Measurements from ENCODE around the gene ENPP6. TPM values are rescaled to one million over a fixed set of nuclear protein-coding genes. Genes with fewer than 3 reads are reported as not detected.

The ENPP6 gene
- total RNA-seq, 1 experiment from 2014 or later, result not detected

DNA sequence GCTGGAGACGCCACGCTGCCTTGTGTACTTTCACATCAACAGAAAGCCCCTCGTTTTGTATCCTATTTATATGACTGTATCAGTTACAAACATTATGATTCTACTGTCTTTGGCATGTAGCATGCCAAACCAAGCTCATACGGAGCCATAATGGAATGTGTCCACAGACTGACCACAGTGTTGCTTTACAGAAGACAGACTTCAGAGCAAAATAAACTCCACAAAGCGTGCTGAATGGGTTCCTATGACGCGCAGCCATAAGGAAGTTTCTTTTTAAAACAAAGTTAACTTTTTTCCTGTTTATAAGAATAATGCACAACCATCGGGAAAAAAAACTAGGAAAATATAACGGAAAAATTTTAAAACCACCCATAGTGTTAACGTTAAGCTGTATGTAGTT, 176.5 kb downstream of the ENPP6 start:
- POLR2A ChIA-PET (ENCODE audit: low non-redundant PET), result no interaction called here
- H3K9me3 ChIP-seq (ENCODE audit: low read depth, low read length, poor library complexity, severe bottlenecking), result peaks cover 11% of the 10 kb centered on the region
- intact Hi-C loops (cut with micrococcal nuclease; ENCODE audit: unreplicated experiment), result no loop called here
- H3K36me3 ChIP-seq (ENCODE audit: insufficient read depth, low read length, poor library complexity, severe bottlenecking), result no peaks in the 10 kb centered on the region
- no peak overlapping the region for H3K27ac ChIP-seq (ENCODE audit: low read depth, low read length, poor library complexity, severe bottlenecking)
- H3K4me1 ChIP-seq (ENCODE audit: insufficient read depth, low read length, poor library complexity, severe bottlenecking), result no peaks in the 10 kb centered on the region
- TF ChIP-seq, protein P1, sequence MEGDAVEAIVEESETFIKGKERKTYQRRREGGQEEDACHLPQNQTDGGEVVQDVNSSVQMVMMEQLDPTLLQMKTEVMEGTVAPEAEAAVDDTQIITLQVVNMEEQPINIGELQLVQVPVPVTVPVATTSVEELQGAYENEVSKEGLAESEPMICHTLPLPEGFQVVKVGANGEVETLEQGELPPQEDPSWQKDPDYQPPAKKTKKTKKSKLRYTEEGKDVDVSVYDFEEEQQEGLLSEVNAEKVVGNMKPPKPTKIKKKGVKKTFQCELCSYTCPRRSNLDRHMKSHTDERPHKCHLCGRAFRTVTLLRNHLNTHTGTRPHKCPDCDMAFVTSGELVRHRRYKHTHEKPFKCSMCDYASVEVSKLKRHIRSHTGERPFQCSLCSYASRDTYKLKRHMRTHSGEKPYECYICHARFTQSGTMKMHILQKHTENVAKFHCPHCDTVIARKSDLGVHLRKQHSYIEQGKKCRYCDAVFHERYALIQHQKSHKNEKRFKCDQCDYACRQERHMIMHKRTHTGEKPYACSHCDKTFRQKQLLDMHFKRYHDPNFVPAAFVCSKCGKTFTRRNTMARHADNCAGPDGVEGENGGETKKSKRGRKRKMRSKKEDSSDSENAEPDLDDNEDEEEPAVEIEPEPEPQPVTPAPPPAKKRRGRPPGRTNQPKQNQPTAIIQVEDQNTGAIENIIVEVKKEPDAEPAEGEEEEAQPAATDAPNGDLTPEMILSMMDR (conservative IDR thresholded peaks at IDR 0.05; ENCODE audit: low read depth, low read length), result no peak
- no peak for TF ChIP-seq EZH2 (IDR thresholded peaks at IDR 0.05; ENCODE audit: borderline replicate concordance, low read depth, low read length, poor library complexity, severe bottlenecking)
- CTCF ChIA-PET, result no interaction called here
- no peak overlapping the region for H3K4me3 ChIP-seq (ENCODE audit: low read depth, low read length, poor library complexity, severe bottlenecking)
- H3K27me3 ChIP-seq (replicated peaks; ENCODE audit: insufficient read depth, low read depth, low read length, poor library complexity), result no peaks in the 10 kb centered on the region
- no TSS peak for BruUV-seq (replicated peaks)
- DNase-seq (ENCODE audit: low spot score), result no peak

DNA sequence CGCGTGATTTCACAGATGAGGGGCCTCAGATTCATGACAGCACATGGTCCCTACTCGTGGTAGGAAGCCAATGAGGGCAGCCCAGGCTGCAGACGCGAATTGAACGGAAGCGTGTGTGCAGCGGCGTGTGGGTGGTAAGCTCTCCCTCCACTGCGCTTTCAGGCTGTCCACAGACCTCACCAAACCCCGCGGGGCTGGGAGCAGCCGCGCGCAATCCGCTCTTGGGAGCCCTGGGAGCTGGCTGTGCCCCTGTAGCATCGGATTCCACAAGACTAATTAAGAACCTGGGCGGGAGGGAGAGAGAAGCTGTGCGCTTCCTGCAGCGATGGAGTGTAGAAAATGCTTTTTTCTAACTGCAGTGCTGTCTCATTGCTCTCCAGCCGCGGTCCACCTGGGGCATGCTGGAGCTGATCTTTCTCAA, 177.7 kb downstream of the ENPP6 start:
- no TSS peak for BruUV-seq (replicated peaks)
- H3K36me3 ChIP-seq (ENCODE audit: insufficient read depth, low read length, poor library complexity, severe bottlenecking), result no peaks in the 10 kb centered on the region
- H3K4me1 ChIP-seq (ENCODE audit: insufficient read depth, low read length, poor library complexity, severe bottlenecking), result no peaks in the 10 kb centered on the region
- H3K27ac ChIP-seq (ENCODE audit: low read depth, low read length, poor library complexity, severe bottlenecking), result no peak overlapping the region
- TF ChIP-seq, protein P1 (conservative IDR thresholded peaks at IDR 0.05; ENCODE audit: low read depth, low read length), result no peak
- no peak for TF ChIP-seq EZH2 (IDR thresholded peaks at IDR 0.05; ENCODE audit: borderline replicate concordance, low read depth, low read length, poor library complexity, severe bottlenecking)
- H3K9me3 ChIP-seq (ENCODE audit: low read depth, low read length, poor library complexity, severe bottlenecking), result no peaks in the 10 kb centered on the region
- DNase-seq (ENCODE audit: low spot score), result no peak
- no peaks in the 10 kb centered on the region for H3K27me3 ChIP-seq (replicated peaks; ENCODE audit: insufficient read depth, low read depth, low read length, poor library complexity)
- intact Hi-C loops (cut with micrococcal nuclease; ENCODE audit: unreplicated experiment), result no loop called here
- no peak overlapping the region for H3K4me3 ChIP-seq (ENCODE audit: low read depth, low read length, poor library complexity, severe bottlenecking)
- POLR2A ChIA-PET (ENCODE audit: low non-redundant PET), result no interaction called here
- CTCF ChIA-PET, result no interaction called here
